HepG2 (cell line): ENCODE measurements around the gene GDF15. TPM values are rescaled to one million over a fixed set of nuclear protein-coding genes. Genes with fewer than 3 reads are reported as not detected.

ENCODE experiments used
- ATRX ChIP-seq: sonication (generic); formaldehyde crosslinking; IDR thresholded peaks from 2 replicates; pipeline ENCODE4 v1.4.0; 2020; ENCODE audit warnings: missing genetic modification reagents, borderline replicate concordance
- BRD4 ChIP-seq: sonication (generic); formaldehyde crosslinking; IDR thresholded peaks from 2 replicates; pipeline ENCODE4 v1.4.0; 2020; ENCODE audit warnings: missing genetic modification reagents
- EZH2 ChIP-seq: conservative IDR thresholded peaks from 2 replicates; pipeline ENCODE4 v1.6.1; 2012; ENCODE audit warnings: mild to moderate bottlenecking, low read depth, low read length, moderate library complexity
- FOSL2 ChIP-seq: sonication (generic); formaldehyde crosslinking; IDR thresholded peaks from 2 replicates; pipeline ENCODE4 v1.4.0; 2020; ENCODE audit warnings: missing genetic modification reagents
- HNRNPK ChIP-seq: fragments of 200-400 bp; formaldehyde crosslinking; IDR thresholded peaks from 2 replicates; pipeline ENCODE4 v1.6.1; 2018; ENCODE audit warnings: low read length, low read depth, moderate library complexity, mild to moderate bottlenecking; ENCODE audit not compliant: poor library complexity, severe bottlenecking
- MEIS2 ChIP-seq: sonication (generic); formaldehyde crosslinking; IDR thresholded peaks from 2 replicates; pipeline ENCODE4 v1.9.0; 2021; ENCODE audit warnings: mild to moderate bottlenecking, missing genetic modification reagents
- MIXL1 ChIP-seq: IDR thresholded peaks from 2 replicates; pipeline ENCODE4 v1.6.1; 2016
- MYNN ChIP-seq: sonication (generic); formaldehyde crosslinking; IDR thresholded peaks from 2 replicates; pipeline ENCODE4 v1.4.0; 2020; ENCODE audit warnings: mild to moderate bottlenecking, low read depth, missing genetic modification reagents
- PCBP1 ChIP-seq: fragments of 200-400 bp; formaldehyde crosslinking; IDR thresholded peaks from 2 replicates; pipeline ENCODE4 v1.6.1; 2017; ENCODE audit warnings: mild to moderate bottlenecking, low read depth, low read length, borderline replicate concordance
- PITX1 ChIP-seq: sonication (generic); formaldehyde crosslinking; IDR thresholded peaks from 2 replicates; pipeline ENCODE4 v1.5.1; 2020; ENCODE audit warnings: mild to moderate bottlenecking, missing genetic modification reagents
- PLSCR1 ChIP-seq: sonication (generic); formaldehyde crosslinking; IDR thresholded peaks from 2 replicates; pipeline ENCODE4 v1.5.0; 2020; ENCODE audit warnings: missing genetic modification reagents, mild to moderate bottlenecking, borderline replicate concordance
- RBM39 ChIP-seq: fragments of 200-400 bp; formaldehyde crosslinking; IDR thresholded peaks from one replicate; pipeline ENCODE4 v1.6.1; 2018; ENCODE audit warnings: antibody characterized with exemption, mild to moderate bottlenecking, low read depth, low read length; ENCODE audit not compliant: poor library complexity, severe bottlenecking
- TAF1 ChIP-seq: sonication (generic); formaldehyde crosslinking; IDR thresholded peaks from 2 replicates; pipeline ENCODE4 v1.4.0; 2020; ENCODE audit warnings: missing genetic modification reagents
- TARDBP ChIP-seq: sonication (generic); formaldehyde crosslinking; IDR thresholded peaks from 2 replicates; pipeline ENCODE4 v1.8.0; 2022; ENCODE audit warnings: mild to moderate bottlenecking, missing genetic modification reagents
- TFAP4 ChIP-seq: sonication (generic); IDR thresholded peaks from 2 replicates; pipeline ENCODE4 v1.6.1; 2016; ENCODE audit warnings: low read depth, borderline replicate concordance
- THAP9 ChIP-seq: sonication (generic); formaldehyde crosslinking; IDR thresholded peaks from 2 replicates; pipeline ENCODE4; 2020; ENCODE audit warnings: missing genetic modification reagents, mild to moderate bottlenecking, borderline replicate concordance
- ZFP90 ChIP-seq: sonication (generic); formaldehyde crosslinking; IDR thresholded peaks from 2 replicates; pipeline ENCODE4 v1.8.0; 2022; ENCODE audit warnings: missing genetic modification reagents, mild to moderate bottlenecking, inconsistent platforms, borderline replicate concordance
- ZNF10 ChIP-seq: sonication (generic); formaldehyde crosslinking; IDR thresholded peaks from 2 replicates; pipeline ENCODE4 v1.4.0; 2020; ENCODE audit warnings: mild to moderate bottlenecking, low read depth, missing genetic modification reagents, borderline replicate concordance
- ZNF124 ChIP-seq: sonication (generic); formaldehyde crosslinking; IDR thresholded peaks from 2 replicates; pipeline ENCODE4 v1.4.0; 2020; ENCODE audit warnings: missing genetic modification reagents
- ZNF17 ChIP-seq: sonication (generic); formaldehyde crosslinking; IDR thresholded peaks from 2 replicates; pipeline ENCODE4 v1.5.0; 2020; ENCODE audit warnings: mild to moderate bottlenecking, missing genetic modification reagents
- ZNF333 ChIP-seq: sonication (generic); formaldehyde crosslinking; IDR thresholded peaks from 2 replicates; pipeline ENCODE4 v1.4.0; 2020; ENCODE audit warnings: mild to moderate bottlenecking, missing genetic modification reagents, borderline replicate concordance
- ZNF513 ChIP-seq: sonication (generic); formaldehyde crosslinking; conservative IDR thresholded peaks from 2 replicates; pipeline ENCODE4 v1.5.0; 2020; ENCODE audit warnings: missing genetic modification reagents
- ZNF607 ChIP-seq: sonication (generic); formaldehyde crosslinking; IDR thresholded peaks from 2 replicates; pipeline ENCODE4 v1.5.1; 2020; ENCODE audit warnings: missing genetic modification reagents, mild to moderate bottlenecking, borderline replicate concordance
- ZNF614 ChIP-seq: IDR thresholded peaks from 2 replicates; pipeline ENCODE4 v1.6.1; 2018; ENCODE audit warnings: missing biosample characterization, missing genetic modification reagents, inconsistent platforms, borderline replicate concordance
- polyA plus RNA-seq, 8 experiments: library from polyadenylated mRNA; depleted of rRNA in 3 of 8; stranded (reverse) in 7 of 8; unstranded in 1 of 8; fragments of >200 nt; fragmentation: Illumina TruSeq in 4 of 8; extraction: Trizol in 4 of 8; gene quantifications; 2 replicates each; pipeline versions ENCODE4 v1.2.1 to v1.2.3, GENCODE V29; 2011 to 2016; ENCODE audit warnings: low read depth in 4 of 8, missing spikeins in 1 of 8, mixed read lengths in 1 of 8; ENCODE audit not compliant: insufficient read depth in 1 of 8
- total RNA-seq, 5 experiments: library from RNA; depleted of rRNA; stranded (reverse); fragments of >200 nt; fragmentation: Illumina TruSeq; extraction: Trizol; gene quantifications; 2 replicates each; pipeline ENCODE4 v1.2.3, GENCODE V29; 2016; ENCODE audit warnings: low read depth in 1 of 5

GDF15 gene
- total and polyA plus RNA-seq, 2 of the 13 experiments (the other 11 are each of a cell fraction or from before 2014, with no cell fraction given): 146 to 422 TPM

- TF ChIP-seq MEIS2: no peak
- no peak for TF ChIP-seq PITX1 (CRISPR knock-in tag)
- no peak for TF ChIP-seq BRD4 (CRISPR knock-in tag)
- TF ChIP-seq TARDBP: no peak; the same call in 1 of the 2 replicates
- TF ChIP-seq THAP9: no peak
- TF ChIP-seq ATRX (CRISPR knock-in tag): no peak
- TF ChIP-seq TAF1 (CRISPR knock-in tag): no peak
- TF ChIP-seq TFAP4: no peak
- TF ChIP-seq ZNF124: 0 out of 2 replicates have a peak, but pooled peaks have one; percentile 59
- no peak for TF ChIP-seq ZNF333 (CRISPR knock-in tag)
- no peak; the same call in 1 of the 2 replicates for TF ChIP-seq ZNF607
- TF ChIP-seq ZNF614 (CRISPR knock-in tag): peak; percentile 17; the same call in 1 of the 2 replicates
- no peak for TF ChIP-seq ZFP90 (CRISPR knock-in tag)
- TF ChIP-seq ZNF10 (CRISPR knock-in tag): no peak
- TF ChIP-seq HNRNPK: peak; percentile 81
- TF ChIP-seq ZNF17 (CRISPR knock-in tag): no peak
- TF ChIP-seq RBM39: no peak
- no peak; the same call in 1 of the 2 replicates for TF ChIP-seq MIXL1 (CRISPR knock-in tag)
- no peak for TF ChIP-seq PLSCR1
- no peak; the same call in 1 of the 2 replicates for TF ChIP-seq FOSL2 (CRISPR knock-in tag)
- no peak; the same call in 1 of the 2 replicates for TF ChIP-seq MYNN
- no peak for TF ChIP-seq ZNF513 (CRISPR knock-in tag)
- no peak for TF ChIP-seq PCBP1
- TF ChIP-seq EZH2: no peak
Measured at GRCh38 chr19:18390065-18390907, 4.3 kb downstream of the GDF15 start (continued).
